ENCODE results near the gene GPX4.

GPX4 gene

GRCh38 chr19:1149259-1150045, 45.7 kb downstream of the GPX4 start:
- peaks cover 0 to 7% of the 10 kb centered on the region in 2 donors for H3K36me3 ChIP-seq (ENCODE audit: control insufficient read depth in 2 of 2, insufficient read depth in 2 of 2, low read length in 2 of 2)
- H3K4me1 ChIP-seq (ENCODE audit: control insufficient read depth, insufficient read depth, low read length) = peaks cover 4% of the 10 kb centered on the region
- no peak overlapping the region for H3K27ac ChIP-seq (ENCODE audit: low read length)
- no peak overlapping the region for H3K4me3 ChIP-seq (ENCODE audit: low read length in 2 of 2)
- H3K9ac ChIP-seq (ENCODE audit: low read length in 2 of 2) = no peak overlapping the region
- H3K27me3 ChIP-seq (ENCODE audit: control insufficient read depth in 1 of 2, insufficient read depth in 2 of 2, low read length in 2 of 2) = no peaks in the 10 kb centered on the region
- H3K9me3 ChIP-seq (ENCODE audit: control insufficient read depth in 2 of 2, low read length in 2 of 2) = no peaks in the 10 kb centered on the region

- peaks cover 10% of the 10 kb centered on the region for H3K4me1 ChIP-seq (ENCODE audit: control insufficient read depth, insufficient read depth, low read length)
- no peaks in the 10 kb centered on the region for H3K9me3 ChIP-seq (ENCODE audit: control insufficient read depth in 2 of 2, low read length in 2 of 2)
- no peak overlapping the region for H3K9ac ChIP-seq (ENCODE audit: low read length in 2 of 2)
- H3K4me3 ChIP-seq (ENCODE audit: low read length in 2 of 2) = no peak overlapping the region
- H3K36me3 ChIP-seq (ENCODE audit: control insufficient read depth in 2 of 2, insufficient read depth in 2 of 2, low read length in 2 of 2) = peaks cover 0 to 7% of the 10 kb centered on the region in 2 donors
- H3K27me3 ChIP-seq (ENCODE audit: control insufficient read depth in 1 of 2, insufficient read depth in 2 of 2, low read length in 2 of 2) = no peaks in the 10 kb centered on the region
- H3K27ac ChIP-seq (ENCODE audit: low read length) = no peak overlapping the region
Measured at GRCh38 chr19:1150333-1151036, 46.7 kb downstream of the GPX4 start.

DNA sequence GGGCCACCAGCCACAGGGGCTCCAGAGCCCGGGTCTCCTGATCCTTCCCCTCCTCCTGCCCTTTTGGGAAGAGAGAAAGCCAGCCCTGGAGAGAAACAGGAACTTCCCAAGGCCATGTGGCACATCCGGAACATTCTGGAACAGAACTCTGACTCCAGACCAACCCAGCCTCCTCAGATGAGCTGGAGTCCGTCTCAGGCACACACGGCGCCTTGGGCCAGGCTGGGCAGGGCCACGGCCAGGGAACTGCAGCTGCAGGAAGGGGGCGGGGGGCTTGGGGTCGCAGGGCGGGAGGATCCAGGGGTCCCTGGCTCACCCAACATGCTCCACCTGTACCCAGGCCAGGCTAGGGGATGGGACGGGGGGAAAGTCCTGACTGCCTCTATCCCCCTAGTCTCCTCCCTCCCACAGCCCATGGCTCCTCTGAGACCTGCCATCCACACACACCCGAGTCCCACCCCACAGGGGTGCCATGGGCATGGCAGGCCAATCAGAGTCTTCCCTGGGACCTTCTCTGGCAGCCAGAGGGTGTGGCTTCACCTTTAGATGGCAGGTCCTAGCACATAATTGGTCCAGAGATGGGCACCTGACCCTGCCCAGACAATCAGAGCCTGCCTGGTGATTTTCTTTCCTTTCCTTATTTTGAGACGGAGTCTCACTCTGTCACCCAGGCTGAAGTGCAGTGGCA, 47.4 kb downstream of the GPX4 start:
- peaks cover 16% of the 10 kb centered on the region for H3K4me1 ChIP-seq (ENCODE audit: control insufficient read depth, insufficient read depth, low read length)
- no peak overlapping the region for H3K9ac ChIP-seq (ENCODE audit: low read length in 2 of 2)
- H3K27me3 ChIP-seq (ENCODE audit: control insufficient read depth in 1 of 2, insufficient read depth in 2 of 2, low read length in 2 of 2) = no peaks in the 10 kb centered on the region
- H3K36me3 ChIP-seq (ENCODE audit: control insufficient read depth in 2 of 2, insufficient read depth in 2 of 2, low read length in 2 of 2) = peaks cover 0 to 6% of the 10 kb centered on the region in 2 donors
- no peak overlapping the region for H3K4me3 ChIP-seq (ENCODE audit: low read length in 2 of 2)
- no peaks in the 10 kb centered on the region for H3K9me3 ChIP-seq (ENCODE audit: control insufficient read depth in 2 of 2, low read length in 2 of 2)
- no peak overlapping the region for H3K27ac ChIP-seq (ENCODE audit: low read length)

DNA sequence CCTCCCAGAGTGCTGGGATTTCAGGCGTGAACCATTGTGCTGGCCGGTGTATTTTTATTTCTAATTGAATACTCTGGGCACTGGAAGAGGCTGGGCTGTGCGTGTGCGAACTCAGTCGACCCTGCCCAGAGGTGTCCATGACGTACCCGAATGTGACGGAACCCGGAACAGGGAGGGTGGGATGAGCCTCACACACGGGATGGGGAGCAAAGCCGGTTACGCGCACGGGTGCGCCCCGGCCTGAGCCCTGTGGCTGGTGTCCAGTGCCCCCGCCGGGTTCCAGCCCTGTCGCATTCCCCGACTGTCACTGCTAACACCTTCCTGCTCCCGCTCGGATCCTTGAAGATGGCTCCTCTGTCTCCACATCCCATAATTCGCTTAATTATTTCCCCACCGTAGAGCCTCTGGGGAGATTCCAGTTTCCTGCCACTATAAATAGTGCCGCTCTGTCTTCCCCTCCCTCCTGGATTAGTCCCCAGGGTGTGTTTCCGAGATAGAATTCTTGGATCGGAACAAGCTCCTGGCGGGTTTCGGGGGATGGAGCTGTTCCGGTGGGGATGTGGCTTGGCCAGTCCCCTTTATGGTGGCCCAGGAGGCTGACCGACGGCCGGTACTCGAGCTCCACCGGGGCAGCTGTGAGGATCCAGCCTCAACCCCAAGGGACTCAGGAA, 48.3 kb downstream of the GPX4 start:
- Histone ChIP-seq H3K4me1 (ENCODE audit: control insufficient read depth, insufficient read depth, low read length) (peaks cover 16% of the 10 kb centered on the region), H3K9me3 (ENCODE audit: control insufficient read depth in 2 of 2, low read length in 2 of 2) (no peaks in the 10 kb centered on the region), H3K27ac (ENCODE audit: low read length) (no peak overlapping the region), H3K27me3 (ENCODE audit: control insufficient read depth in 1 of 2, insufficient read depth in 2 of 2, low read length in 2 of 2) (no peaks in the 10 kb centered on the region), H3K9ac (ENCODE audit: low read length in 2 of 2) (no peak overlapping the region), H3K4me3 (ENCODE audit: low read length in 2 of 2) (no peak overlapping the region), H3K36me3 (ENCODE audit: control insufficient read depth in 2 of 2, insufficient read depth in 2 of 2, low read length in 2 of 2) (peaks cover 0 to 4% of the 10 kb centered on the region in 2 donors)

- H3K9ac ChIP-seq (ENCODE audit: low read length in 2 of 2) = no peak overlapping the region
- H3K36me3 ChIP-seq (ENCODE audit: control insufficient read depth in 2 of 2, insufficient read depth in 2 of 2, low read length in 2 of 2) = peaks cover 0 to 4% of the 10 kb centered on the region in 2 donors
- no peaks in the 10 kb centered on the region for H3K9me3 ChIP-seq (ENCODE audit: control insufficient read depth in 2 of 2, low read length in 2 of 2)
- H3K27me3 ChIP-seq (ENCODE audit: control insufficient read depth in 1 of 2, insufficient read depth in 2 of 2, low read length in 2 of 2) = no peaks in the 10 kb centered on the region
- H3K4me3 ChIP-seq (ENCODE audit: low read length in 2 of 2) = no peak overlapping the region
- H3K27ac ChIP-seq (ENCODE audit: low read length) = no peak overlapping the region
- H3K4me1 ChIP-seq (ENCODE audit: control insufficient read depth, insufficient read depth, low read length) = peaks cover 16% of the 10 kb centered on the region
Measured at GRCh38 chr19:1153891-1154730, 50.3 kb downstream of the GPX4 start.

DNA sequence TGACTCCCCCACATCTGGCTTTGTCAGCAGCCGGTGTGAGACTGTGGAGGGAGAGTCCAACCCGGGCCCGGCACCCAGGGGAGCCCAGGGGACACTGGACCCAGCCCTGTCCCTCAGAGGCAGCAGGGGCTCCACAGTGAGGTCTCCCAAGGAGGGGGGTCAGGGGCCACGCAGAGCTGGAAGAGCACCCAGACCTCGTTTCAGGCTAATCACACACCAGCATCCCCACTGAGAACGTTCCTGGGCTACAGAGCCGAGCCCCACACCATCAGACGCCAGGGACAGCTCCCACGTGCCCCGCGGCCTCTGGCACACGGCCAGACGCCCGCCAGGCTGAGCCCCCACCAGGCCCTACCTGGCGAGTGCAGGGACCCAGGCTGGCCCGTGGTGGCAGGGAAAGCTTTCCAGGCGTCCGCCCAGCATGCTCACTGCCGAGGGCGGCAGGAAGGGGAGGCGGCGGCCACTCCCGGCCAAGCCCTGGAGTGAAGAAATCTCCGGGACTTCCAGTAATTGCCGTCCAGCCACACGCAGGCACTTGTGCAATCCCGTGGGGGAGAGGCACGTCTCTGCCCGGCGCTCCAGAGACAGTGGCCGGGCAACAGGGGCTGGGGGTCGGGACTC, 51.0 kb downstream of the GPX4 start:
- Histone ChIP-seq H3K9me3 (ENCODE audit: control insufficient read depth in 2 of 2, low read length in 2 of 2) (no peaks in the 10 kb centered on the region), H3K36me3 (ENCODE audit: control insufficient read depth in 2 of 2, insufficient read depth in 2 of 2, low read length in 2 of 2) (peaks cover 0 to 4% of the 10 kb centered on the region in 2 donors), H3K4me1 (ENCODE audit: control insufficient read depth, insufficient read depth, low read length) (peaks cover 16% of the 10 kb centered on the region), H3K27ac (ENCODE audit: low read length) (peak overlapping the region; percentile 60), H3K9ac (ENCODE audit: low read length in 2 of 2) (no peak overlapping the region), H3K27me3 (ENCODE audit: control insufficient read depth in 1 of 2, insufficient read depth in 2 of 2, low read length in 2 of 2) (no peaks in the 10 kb centered on the region), H3K4me3 (ENCODE audit: low read length in 2 of 2) (peak overlapping the region in 1 of 2 donors; percentile 35)

DNA sequence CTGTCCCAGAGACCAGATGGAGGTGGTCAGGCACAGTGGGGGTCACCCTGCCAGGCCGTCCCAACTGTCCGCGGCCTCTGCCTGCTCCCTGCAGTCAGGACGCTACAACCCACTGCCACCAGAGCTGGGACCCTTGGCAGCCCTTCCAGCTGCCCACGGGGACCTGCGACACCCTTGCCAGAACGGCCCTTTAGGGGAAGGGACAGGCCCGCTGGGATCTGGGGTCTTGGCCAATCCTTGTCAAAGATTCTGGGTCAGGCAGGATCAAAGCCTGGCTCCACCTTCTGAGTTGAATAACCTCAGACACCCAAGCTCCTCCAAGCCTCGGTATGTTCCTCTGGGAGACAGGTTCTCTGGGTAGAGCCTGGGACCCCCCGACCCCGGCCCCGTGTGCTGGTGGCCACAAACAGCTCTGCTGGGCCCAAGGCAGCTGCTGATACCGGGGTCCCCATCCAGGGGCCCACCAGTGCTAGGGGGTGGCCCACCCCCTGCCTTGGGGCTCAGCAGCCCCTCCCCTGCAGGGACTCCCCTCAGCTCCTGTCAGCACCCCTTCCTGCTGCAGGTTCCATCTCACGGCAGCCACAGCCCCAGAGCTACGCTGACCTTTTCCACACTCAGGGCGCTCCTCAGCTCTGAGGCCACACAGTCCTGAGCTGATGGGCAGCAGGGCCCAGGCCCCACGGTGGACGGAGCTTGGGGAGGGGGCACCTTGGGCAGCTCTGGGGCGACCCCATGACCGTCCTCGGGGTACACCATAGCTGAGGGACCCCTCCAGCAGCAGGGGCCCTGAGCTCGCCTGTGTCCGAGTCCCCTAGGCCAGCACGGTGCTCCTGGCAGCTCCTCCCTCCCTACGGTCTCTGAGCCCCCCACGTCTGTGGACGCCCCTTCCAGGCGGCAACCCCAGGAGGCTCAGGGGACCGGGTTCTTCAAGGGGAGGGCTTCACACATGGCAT, 51.8 kb downstream of the GPX4 start:
- Histone ChIP-seq H3K9ac (ENCODE audit: low read length in 2 of 2) (no peak overlapping the region), H3K4me1 (ENCODE audit: control insufficient read depth, insufficient read depth, low read length) (peaks cover 14% of the 10 kb centered on the region), H3K4me3 (ENCODE audit: low read length in 2 of 2) (peak overlapping the region in 1 of 2 donors; percentile 35), H3K27me3 (ENCODE audit: control insufficient read depth in 1 of 2, insufficient read depth in 2 of 2, low read length in 2 of 2) (no peaks in the 10 kb centered on the region), H3K27ac (ENCODE audit: low read length) (peak overlapping the region; percentile 60), H3K9me3 (ENCODE audit: control insufficient read depth in 2 of 2, low read length in 2 of 2) (no peaks in the 10 kb centered on the region), H3K36me3 (ENCODE audit: control insufficient read depth in 2 of 2, insufficient read depth in 2 of 2, low read length in 2 of 2) (peaks cover 0 to 4% of the 10 kb centered on the region in 2 donors)
